Measurements from ENCODE around the gene DGKI.

Gene DGKI

GRCh38 chr7:137661634-137662033, 185.1 kb downstream of the DGKI start (continued):
- TF ChIP-seq ZNF692 (tag by site-specific recombination; IDR thresholded peaks at IDR 0.05) (no peak), ZNF513 (tag by site-specific recombination; IDR thresholded peaks at IDR 0.05) (no peak), ZBTB11 (tag by site-specific recombination; conservative IDR thresholded peaks at IDR 0.05; ENCODE audit: low read depth) (no peak)

- H3K27ac ChIP-seq (ENCODE audit: extremely low read depth, low read depth, low read length), result no peak overlapping the region
- CTCF ChIA-PET, result interaction anchor here (0.8 to 3.9 kb wide), 6 partner anchors 16 to 349 kb away, joined by 3 to 16 read pairs (median 6); no protein-coding TSS in a partner anchor
- no peak for TF ChIP-seq ZNF621 (tag by site-specific recombination; IDR thresholded peaks at IDR 0.05)
- no peak for TF ChIP-seq ZNF639 (tag by site-specific recombination; IDR thresholded peaks at IDR 0.05)
- no peak for TF ChIP-seq ZNF350 (tag by site-specific recombination; IDR thresholded peaks at IDR 0.05)
- TF ChIP-seq HOXD13 (CRISPR knock-in tag; IDR thresholded peaks at IDR 0.05; ENCODE audit: borderline replicate concordance), result no peak
- no peak for TF ChIP-seq ZNF792 (tag by site-specific recombination; IDR thresholded peaks at IDR 0.05)
- TF ChIP-seq ZNF518A (tag by site-specific recombination; conservative IDR thresholded peaks at IDR 0.05; ENCODE audit: low read depth), result no peak
- TF ChIP-seq HOXC10 (CRISPR knock-in tag; IDR thresholded peaks at IDR 0.05), result no peak
- no peak for TF ChIP-seq CTCF (tag by site-specific recombination; IDR thresholded peaks at IDR 0.05)
- no peak for TF ChIP-seq ZNF654 (tag by site-specific recombination; IDR thresholded peaks at IDR 0.05; ENCODE audit: low read depth)
- TF ChIP-seq ZNF26 (tag by site-specific recombination; IDR thresholded peaks at IDR 0.05), result no peak
- no peak for TF ChIP-seq ZNF280C (tag by site-specific recombination; IDR thresholded peaks at IDR 0.05)
- no peak for TF ChIP-seq ZNF214 (tag by site-specific recombination; IDR thresholded peaks at IDR 0.05; ENCODE audit: borderline replicate concordance)
These were observed 188.4 kb downstream of the DGKI start for GRCh38 chr7:137658190-137658900.

More at GRCh38 chr7:137658190-137658900, 188.4 kb downstream of the DGKI start:
- no peak overlapping the region for H3K4me3 ChIP-seq (ENCODE audit: low read depth, low read length)
- no peaks in the 10 kb centered on the region for H3K9me3 ChIP-seq (ENCODE audit: control insufficient read depth, insufficient read depth, low read depth, low read length)
- H3K4me1 ChIP-seq (ENCODE audit: control insufficient read depth, insufficient read depth, low read length), result no peaks in the 10 kb centered on the region
- POLR2A ChIA-PET, result no interaction called here
- H3K36me3 ChIP-seq (ENCODE audit: control insufficient read depth in 2 of 2, insufficient read depth in 1 of 2, low read length in 2 of 2), result no peaks in the 10 kb centered on the region
